H9 (cell line): ENCODE results near the gene PVR. TPM values are rescaled to one million over a fixed set of nuclear protein-coding genes. Genes with fewer than 3 reads are reported as not detected.

Experiments
- DNase-seq: peaks from one replicate; pipeline ENCODE4 v3.0.0-alpha.2; 2017
- H2AFZ ChIP-seq: one replicate; pipeline ENCODE4 v1.6.1; 2013; ENCODE audit warnings: mild to moderate bottlenecking, low read length, control low read depth, moderate library complexity
- H2AK5ac ChIP-seq: 2 replicates; pipeline ENCODE4 v1.6.1; 2013; ENCODE audit warnings: low read length, control low read depth, mixed read lengths; ENCODE audit not compliant: insufficient read length
- H2BK120ac ChIP-seq: one replicate; pipeline ENCODE4 v1.6.1; 2013; ENCODE audit warnings: low read depth, mild to moderate bottlenecking, low read length, control low read depth, inconsistent platforms; ENCODE audit not compliant: poor library complexity, severe bottlenecking
- H2BK12ac ChIP-seq: 2 replicates; pipeline ENCODE4 v1.6.1; 2013; ENCODE audit warnings: low read length, control low read depth, mixed read lengths, low read depth; ENCODE audit not compliant: insufficient read length
- H2BK15ac ChIP-seq: 2 replicates; pipeline ENCODE4 v1.6.1; 2013; ENCODE audit warnings: low read depth, low read length, control low read depth
- H2BK20ac ChIP-seq: one replicate; pipeline ENCODE4 v1.6.1; 2013; ENCODE audit warnings: low read depth, mild to moderate bottlenecking, low read length, control low read depth, inconsistent platforms; ENCODE audit not compliant: poor library complexity, severe bottlenecking
- H2BK5ac ChIP-seq: 2 replicates; pipeline ENCODE4 v1.6.1; 2013; ENCODE audit warnings: low read length, control low read depth, mixed read lengths; ENCODE audit not compliant: insufficient read length
- H3K14ac ChIP-seq: 2 replicates; pipeline ENCODE4 v1.6.1; 2013; ENCODE audit warnings: low read length, control low read depth; ENCODE audit not compliant: insufficient read depth
- H3K18ac ChIP-seq: 2 replicates; pipeline ENCODE4 v1.6.1; 2013; ENCODE audit warnings: low read depth, mild to moderate bottlenecking, mixed read lengths, low read length, control low read depth; ENCODE audit not compliant: insufficient read length
- H3K23ac ChIP-seq: 2 replicates; pipeline ENCODE4 v1.6.1; 2013; ENCODE audit warnings: low read length, control low read depth, mixed read lengths, low read depth; ENCODE audit not compliant: insufficient read length
- H3K23me2 ChIP-seq: 2 replicates; pipeline ENCODE4 v1.6.1; 2013; ENCODE audit warnings: low read depth, mild to moderate bottlenecking, mixed read lengths, low read length, control low read depth; ENCODE audit not compliant: insufficient read length, poor library complexity, severe bottlenecking
- H3K27ac ChIP-seq: 2 replicates; pipeline ENCODE4 v1.5.1; 2013; ENCODE audit warnings: low read length, control low read depth, mixed read lengths, low read depth; ENCODE audit not compliant: insufficient read length
- H3K27me3 ChIP-seq: 2 replicates; pipeline ENCODE4 v1.6.1; 2013; ENCODE audit warnings: low read length, control low read depth, inconsistent platforms; ENCODE audit not compliant: insufficient read depth
- H3K4ac ChIP-seq: 2 replicates; pipeline ENCODE4 v1.6.1; 2013; ENCODE audit warnings: low read depth, mild to moderate bottlenecking, control low read depth, inconsistent platforms, low read length, moderate library complexity
- H3K4me1 ChIP-seq: 2 replicates; pipeline ENCODE4 v1.6.1; 2013; ENCODE audit warnings: low read length, control low read depth, inconsistent platforms; ENCODE audit not compliant: insufficient read depth
- H3K4me2 ChIP-seq: 2 replicates; pipeline ENCODE4 v1.6.1; 2013; ENCODE audit warnings: low read length, control low read depth, mixed read lengths; ENCODE audit not compliant: insufficient read length, insufficient read depth
- H3K56ac ChIP-seq: 2 replicates; pipeline ENCODE4 v1.6.1; 2013; ENCODE audit warnings: low read depth, mild to moderate bottlenecking, mixed read lengths, low read length, control low read depth; ENCODE audit not compliant: insufficient read length
- H3K79me1 ChIP-seq: 2 replicates; pipeline ENCODE4 v1.6.1; 2013; ENCODE audit warnings: low read depth, mild to moderate bottlenecking, moderate library complexity, low read length, control low read depth, inconsistent platforms; ENCODE audit not compliant: insufficient read depth, poor library complexity, severe bottlenecking
- H3K79me2 ChIP-seq: 2 replicates; pipeline ENCODE4 v1.6.1; 2013; ENCODE audit warnings: low read length, control low read depth, inconsistent platforms; ENCODE audit not compliant: insufficient read depth
- H3K9ac ChIP-seq: 2 replicates; pipeline ENCODE4 v1.6.1; 2013; ENCODE audit warnings: low read length, control low read depth, mixed read lengths; ENCODE audit not compliant: insufficient read length; ENCODE audit errors: extremely low read depth
- H3K9me3 ChIP-seq: one replicate; pipeline ENCODE4 v1.6.1; 2013; ENCODE audit warnings: low read depth, low read length, inconsistent platforms; ENCODE audit not compliant: control insufficient read depth
- H3T11ph ChIP-seq: one replicate; pipeline ENCODE4 v1.6.1; 2013; ENCODE audit warnings: mild to moderate bottlenecking, low read length, control low read depth, inconsistent platforms
- H4K20me1 ChIP-seq: one replicate; pipeline ENCODE4 v1.6.1; 2013; ENCODE audit not compliant: control insufficient read depth, insufficient read length, insufficient read depth
- H4K5ac ChIP-seq: 2 replicates; pipeline ENCODE4 v1.6.1; 2013; ENCODE audit warnings: low read depth, mild to moderate bottlenecking, mixed read lengths, low read length, control low read depth; ENCODE audit not compliant: insufficient read length
- H4K8ac ChIP-seq: replicated peaks from 2 replicates; pipeline ENCODE4 v1.6.1; 2013; ENCODE audit warnings: low read length, control low read depth, mixed read lengths, low read depth; ENCODE audit not compliant: insufficient read length
- H4K91ac ChIP-seq: 2 replicates; pipeline ENCODE4 v1.6.1; 2013; ENCODE audit warnings: low read depth, mild to moderate bottlenecking, moderate library complexity, mixed read lengths, low read length, control low read depth; ENCODE audit not compliant: insufficient read length
- H3K27ac Mint-ChIP-seq, 3 experiments: 2 replicates in 2 of 3; 3 replicates in 1 of 3; pipeline ENCODE4 v1.8.0; 2020 to 2021; ENCODE audit warnings: mixed read lengths in 3 of 3, mild to moderate bottlenecking in 1 of 3, moderate library complexity in 1 of 3
- H3K27me3 Mint-ChIP-seq: 2 replicates; pipeline ENCODE4 v1.8.0; 2021; ENCODE audit warnings: low read depth, mild to moderate bottlenecking, moderate library complexity, mixed read lengths
- H3K36me3 Mint-ChIP-seq, 3 experiments: 2 replicates in 2 of 3; 3 replicates in 1 of 3; pipeline ENCODE4 v1.8.0; 2020 to 2021; ENCODE audit warnings: low read depth in 3 of 3, mixed read lengths in 3 of 3; ENCODE audit not compliant: insufficient read depth in 1 of 3
- H3K4me1 Mint-ChIP-seq, 2 experiments: 2 replicates each; pipeline ENCODE4 v1.8.0; 2020; ENCODE audit warnings: mixed read lengths in 2 of 2
- H3K4me3 Mint-ChIP-seq, 2 experiments: 2 replicates in 1 of 2; 3 replicates in 1 of 2; pipeline ENCODE4 v1.8.0; 2020 to 2021; ENCODE audit warnings: mild to moderate bottlenecking in 2 of 2, mixed read lengths in 2 of 2, moderate library complexity in 1 of 2
- H3K9me3 Mint-ChIP-seq, 2 experiments: 2 replicates in 1 of 2; 3 replicates in 1 of 2; pipeline ENCODE4 v1.8.0; 2020; ENCODE audit warnings: mild to moderate bottlenecking in 2 of 2, mixed read lengths in 2 of 2, moderate library complexity in 1 of 2
- CTCF ChIP-seq: fragments of 200-600 bp; sonication (generic); conservative IDR thresholded peaks from 3 replicates; pipeline ENCODE4 v1.8.0; 2021; ENCODE audit warnings: antibody characterized with exemption, mild to moderate bottlenecking
- WGBS: extraction: QIAGEN DNeasy Blood & Tissue Kit; methylation state at CpG from one replicate; pipeline ENCODE4 v1.1.7; 2013; ENCODE audit warnings: missing lambda C conversion rate, low lambda C conversion rate, mixed read lengths; ENCODE audit not compliant: insufficient read length; ENCODE audit errors: extremely low coverage; 5-methylcytosine and 5-hydroxymethylcytosine counted together
- total RNA-seq: library from RNA; stranded (reverse); gene quantifications from 2 replicates; pipeline ENCODE4 v1.2.1, GENCODE V29; 2021

The PVR gene
- total RNA-seq, 1 experiment from 2014 or later, result 29.2 TPM

- Mint-ChIP-seq H3K27me3 (no peaks in the 10 kb centered on the region; the same call in none of the 2 replicates), H3K36me3 (peaks cover 25 to 57% (median 40%) of the 10 kb centered on the region in 3 experiments; a peak in 6 of 7 replicates), H3K4me3 (no peak overlapping the region), H3K9me3 (no peaks in the 10 kb centered on the region), H3K27ac (no peak overlapping the region), H3K4me1 (peaks cover 9 to 13% of the 10 kb centered on the region in 2 experiments)
- no peak overlapping the region for H2BK120ac ChIP-seq
- no CpG with 5 or more reads among the region's 7 CpGs for WGBS
- no peak overlapping the region for H3K18ac ChIP-seq
- H3K14ac ChIP-seq, result no peak overlapping the region
- H3K9me3 ChIP-seq, result no peaks in the 10 kb centered on the region
- H4K5ac ChIP-seq, result no peak overlapping the region
- no peaks in the 10 kb centered on the region for H3K27me3 ChIP-seq
- H2BK12ac ChIP-seq, result no peak overlapping the region
- no peak overlapping the region for H3T11ph ChIP-seq
- H3K23me2 ChIP-seq, result no peaks in the 10 kb centered on the region
- no peaks in the 10 kb centered on the region for H4K20me1 ChIP-seq
- H3K27ac ChIP-seq, result no peak overlapping the region
- H3K9ac ChIP-seq, result no peak overlapping the region
- H2BK5ac ChIP-seq, result no peak overlapping the region
- TF ChIP-seq CTCF, result no peak
- H4K91ac ChIP-seq, result no peak overlapping the region
- no peak overlapping the region for H2AFZ ChIP-seq
- no peaks in the 10 kb centered on the region for H3K4me1 ChIP-seq
- H3K79me1 ChIP-seq, result no peaks in the 10 kb centered on the region
- H3K4me2 ChIP-seq, result no peak overlapping the region
- no peak for DNase-seq
- no peak overlapping the region for H3K23ac ChIP-seq
- H4K8ac ChIP-seq, result no peak overlapping the region
- no peak overlapping the region for H2BK20ac ChIP-seq
- H3K4ac ChIP-seq, result no peak overlapping the region
- H3K56ac ChIP-seq, result no peak overlapping the region
- no peak overlapping the region for H2AK5ac ChIP-seq
- H3K79me2 ChIP-seq, result no peaks in the 10 kb centered on the region
- H2BK15ac ChIP-seq, result no peak overlapping the region
Observed at GRCh38 chr19:44661904-44662303, 18.2 kb downstream of the PVR start.
